Stimulated activated naive CD8-positive, alpha-beta T cell treated with anti-CD3 and anti-CD28 coated beads, Interleukin-15, Interleukin-2, amounts not matched to agents 100 U/mL and 50 U/mL, for 24 hours (primary cell): ENCODE measurements around the gene E2F1.

Source experiments
- ATAC-seq: fragments of 150-1000 bp; cut with Tn5 transposase; one replicate; pipeline ENCODE4 v1.10.0; 2021
- DNase-seq: peaks from one replicate; pipeline ENCODE4 v3.0.0; 2021

The E2F1 gene, protein sequence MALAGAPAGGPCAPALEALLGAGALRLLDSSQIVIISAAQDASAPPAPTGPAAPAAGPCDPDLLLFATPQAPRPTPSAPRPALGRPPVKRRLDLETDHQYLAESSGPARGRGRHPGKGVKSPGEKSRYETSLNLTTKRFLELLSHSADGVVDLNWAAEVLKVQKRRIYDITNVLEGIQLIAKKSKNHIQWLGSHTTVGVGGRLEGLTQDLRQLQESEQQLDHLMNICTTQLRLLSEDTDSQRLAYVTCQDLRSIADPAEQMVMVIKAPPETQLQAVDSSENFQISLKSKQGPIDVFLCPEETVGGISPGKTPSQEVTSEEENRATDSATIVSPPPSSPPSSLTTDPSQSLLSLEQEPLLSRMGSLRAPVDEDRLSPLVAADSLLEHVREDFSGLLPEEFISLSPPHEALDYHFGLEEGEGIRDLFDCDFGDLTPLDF

DNA sequence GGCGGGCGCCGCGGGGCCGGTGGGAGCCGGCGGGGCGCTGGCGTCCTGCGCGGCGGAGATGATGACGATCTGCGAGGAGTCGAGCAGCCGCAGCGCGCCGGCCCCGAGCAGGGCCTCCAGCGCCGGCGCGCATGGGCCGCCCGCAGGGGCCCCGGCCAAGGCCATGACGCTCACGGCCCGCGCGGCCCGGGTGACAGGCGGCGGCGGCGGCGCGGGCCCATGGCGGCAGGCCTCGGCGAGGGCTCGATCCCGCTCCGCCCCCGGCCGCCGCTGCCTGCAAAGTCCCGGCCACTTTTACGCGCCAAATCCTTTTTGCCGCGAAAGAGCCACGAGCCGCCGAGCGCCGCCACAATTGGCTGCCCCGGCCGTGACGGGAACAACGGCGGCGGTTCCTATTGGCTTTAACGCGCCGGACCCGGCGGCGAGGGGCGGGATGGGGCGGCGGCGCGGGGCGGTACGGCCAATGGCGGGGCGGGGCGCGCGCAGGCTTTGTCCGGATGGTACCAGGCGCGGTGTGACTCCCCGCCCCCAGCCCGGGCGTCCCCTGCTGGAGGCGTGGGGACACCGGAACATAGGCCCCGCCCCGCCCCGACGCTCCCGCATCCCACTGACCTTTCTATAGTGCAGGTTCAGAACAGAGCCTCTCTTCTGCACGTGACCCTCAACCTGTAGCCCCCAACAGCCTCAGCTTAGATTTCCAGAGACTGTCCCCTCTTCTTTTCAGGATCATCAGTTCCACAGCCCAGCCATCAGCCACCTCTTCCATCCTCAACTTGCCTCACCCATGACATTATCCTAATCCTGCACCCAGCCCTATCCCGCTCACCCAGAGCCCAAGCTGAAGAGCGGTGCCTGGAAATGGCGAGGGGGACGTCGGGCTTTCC lies at the start of gene E2F1:
Gene E2F1, minus strand, starts transcription at position 286 of the 884 bp plus-strand sequence. Its CDS starts 121 bp downstream, at position 165.
- peak; percentile 98 for DNase-seq
- ATAC-seq: peak; percentile 87

GRCh38 chr20:33733654-33734576 lies 47.7 kb upstream of the E2F1 start:
- ATAC-seq (no peak), DNase-seq (no peak)

GRCh38 chr20:33732166-33732970 lies 46.2 kb upstream of the E2F1 start:
- DNase-seq: peak; percentile 80
- peak; percentile 70 for ATAC-seq

GRCh38 chr20:33731693-33732165 lies 45.5 kb upstream of the E2F1 start, which contains the start of gene ZNF341:
ZNF341 (plus strand) TSS chr20:33731996; CDS start chr20:33732022, 26 bp downstream.
- DNase-seq: peak; percentile 91
- peak; percentile 74 for ATAC-seq

- no peak for ATAC-seq
- DNase-seq: no peak
Measured at GRCh38 chr20:33730946-33731692, 44.9 kb upstream of the E2F1 start.

- ATAC-seq: no peak
- DNase-seq: no peak
Measured at GRCh38 chr20:33729101-33729500, 42.9 kb upstream of the E2F1 start.

DNA sequence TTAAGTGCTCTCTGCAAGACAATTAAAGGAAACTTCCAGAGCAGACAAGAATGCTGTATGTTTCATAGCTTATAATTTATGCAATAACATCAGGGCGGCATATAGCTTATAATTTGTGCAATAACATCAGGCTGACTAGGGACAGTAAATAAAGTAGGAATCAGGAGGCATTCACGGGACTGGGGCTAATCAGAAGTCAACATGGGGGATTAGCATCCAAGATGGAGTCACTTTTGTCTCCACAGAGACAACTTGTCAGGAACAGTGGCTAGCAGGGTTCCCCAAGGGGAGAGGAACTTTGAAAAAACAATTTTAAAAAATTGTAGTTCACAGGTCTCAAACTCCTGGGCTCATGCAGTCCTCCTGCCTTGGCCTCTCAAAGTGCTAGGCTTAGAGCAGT lies 42.3 kb upstream of the E2F1 start:
- no peak for ATAC-seq

DNA sequence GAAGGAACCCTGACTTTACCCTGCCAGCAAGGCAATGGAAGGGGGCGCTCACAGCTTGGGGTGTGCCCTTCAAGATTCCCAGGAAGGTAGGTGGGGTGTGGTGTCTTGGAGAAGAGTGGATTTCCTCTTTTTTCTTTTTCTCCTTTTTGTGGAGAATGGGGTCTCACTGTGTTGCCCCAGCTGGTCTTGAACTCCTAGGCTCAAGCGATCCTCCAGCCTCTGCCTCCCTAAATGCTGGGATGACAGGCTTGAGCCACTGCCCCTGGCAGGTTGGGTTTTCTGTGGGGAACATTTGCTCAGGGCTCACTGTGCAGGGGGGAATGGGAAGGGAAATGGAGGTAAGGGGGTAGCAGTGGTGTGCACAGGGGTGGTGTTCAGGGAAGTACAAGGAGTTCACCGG lies 41.6 kb upstream of the E2F1 start:
- DNase-seq (no peak), ATAC-seq (no peak)

More for the DNA sequence above, 42.3 kb upstream of the E2F1 start:
- DNase-seq: no peak

- ATAC-seq: no peak
- no peak for DNase-seq
Measured at GRCh38 chr20:33727115-33727479, 40.9 kb upstream of the E2F1 start.

DNA sequence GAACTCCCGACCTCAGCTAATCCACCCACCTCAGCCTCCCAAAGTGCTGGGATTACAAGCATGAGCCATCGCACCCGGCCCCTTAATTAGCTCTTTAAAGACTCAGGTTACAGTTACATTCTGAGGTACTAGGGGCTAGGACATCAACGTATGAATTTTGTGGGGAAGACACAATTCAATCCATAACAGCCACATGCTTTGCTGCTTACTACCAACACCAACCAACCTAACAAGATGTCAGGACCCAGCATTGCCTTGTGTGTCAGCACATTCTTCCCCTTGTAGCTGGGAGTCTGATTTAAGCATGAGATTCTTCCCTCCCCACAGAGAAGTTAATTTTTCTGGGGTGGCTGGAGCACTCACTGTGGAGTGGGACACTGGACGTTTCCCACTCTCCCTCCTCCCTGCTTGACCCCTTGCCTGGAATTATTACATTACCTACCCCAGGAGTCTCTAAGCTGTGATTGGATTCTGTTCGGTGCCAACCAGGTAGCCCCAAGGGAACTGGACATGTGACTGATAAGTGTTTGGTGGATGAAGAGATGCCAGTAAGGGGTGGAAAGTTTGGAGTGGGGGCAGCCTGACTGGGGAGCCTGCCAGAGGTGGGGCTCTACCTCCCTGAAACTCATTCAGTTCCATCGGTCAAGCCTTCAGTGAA lies 39.6 kb upstream of the E2F1 start:
- ATAC-seq: no peak
- no peak for DNase-seq

DNA sequence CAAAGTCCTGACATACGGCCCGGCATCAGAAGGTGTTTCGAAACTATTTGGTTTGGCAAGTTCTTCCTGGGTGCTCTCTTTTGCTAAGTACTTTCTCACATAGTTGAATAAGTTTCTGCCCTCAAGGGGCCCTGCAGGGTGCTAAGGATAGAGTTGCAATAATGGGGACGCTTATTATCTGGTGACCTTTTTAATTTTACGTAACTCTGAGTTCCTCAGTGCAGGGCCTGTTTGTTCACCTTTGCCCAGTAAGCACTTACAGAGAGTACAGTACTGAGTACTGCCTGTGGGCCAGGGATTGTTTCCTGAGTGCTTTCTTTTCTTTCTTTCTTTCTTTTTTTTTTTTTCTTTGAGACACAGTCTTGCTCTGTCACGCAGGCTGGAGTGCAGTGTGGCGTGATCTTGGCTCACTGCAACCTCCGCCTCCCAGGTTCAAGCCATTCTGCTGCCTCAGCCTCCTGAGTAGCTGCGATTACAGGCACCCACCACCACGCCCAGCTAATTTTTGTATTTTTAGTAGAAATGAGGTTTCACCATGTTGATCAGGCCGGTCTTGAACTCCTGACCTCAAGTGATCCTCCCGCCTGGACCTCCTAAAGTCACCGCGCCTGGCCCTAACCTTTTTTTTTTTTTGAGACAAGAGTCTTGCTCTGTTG lies 38.4 kb upstream of the E2F1 start:
- DNase-seq (no peak), ATAC-seq (no peak)

- no peak for DNase-seq
- no peak for ATAC-seq
Measured at GRCh38 chr20:33721391-33722140, 35.4 kb upstream of the E2F1 start.

DNA sequence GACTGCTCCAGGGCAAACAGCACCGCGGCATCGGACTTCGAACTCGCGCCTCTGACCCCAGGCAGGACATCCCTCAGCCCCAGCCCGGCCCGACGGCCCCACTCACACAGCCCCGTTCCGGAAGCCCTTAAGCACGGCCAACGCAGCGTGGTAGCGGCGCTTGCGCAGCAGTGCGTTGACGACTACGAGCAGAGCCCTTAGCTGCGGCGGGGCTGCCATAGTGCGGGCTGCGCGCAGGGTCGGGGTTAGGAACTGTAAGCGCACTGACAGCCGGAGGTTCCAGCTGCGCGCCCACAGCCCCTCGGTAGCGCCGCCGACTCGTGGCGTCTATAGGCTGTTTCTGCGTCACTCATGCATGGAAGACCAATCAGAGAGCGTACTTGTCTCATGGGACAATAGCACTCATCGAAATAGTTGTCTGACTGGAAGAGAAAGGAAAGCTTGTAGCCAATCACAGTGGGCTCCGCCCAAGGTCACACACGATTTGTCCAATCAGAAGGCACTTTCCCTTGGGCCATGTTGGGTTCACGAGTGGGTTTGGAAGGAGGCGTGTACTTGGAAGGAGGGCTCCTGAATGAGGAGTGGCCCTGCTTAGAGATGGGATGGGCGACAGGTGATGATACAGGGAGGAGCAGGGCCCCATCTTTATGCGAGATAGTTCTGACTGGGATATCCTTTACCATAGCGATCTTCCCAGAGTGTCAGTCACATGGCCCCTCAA lies 34.0 kb upstream of the E2F1 start, which contains the start of gene PXMP4:
Gene PXMP4, minus strand, starts transcription at position 322 of the 721 bp plus-strand sequence. Its CDS starts 103 bp downstream, at position 219.
- peak; percentile 80 for DNase-seq
- peak; percentile 98 for ATAC-seq

GRCh38 chr20:33719277-33719988 lies 33.2 kb upstream of the E2F1 start:
- DNase-seq: peak; percentile 14
- peak; percentile 7 for ATAC-seq

DNA sequence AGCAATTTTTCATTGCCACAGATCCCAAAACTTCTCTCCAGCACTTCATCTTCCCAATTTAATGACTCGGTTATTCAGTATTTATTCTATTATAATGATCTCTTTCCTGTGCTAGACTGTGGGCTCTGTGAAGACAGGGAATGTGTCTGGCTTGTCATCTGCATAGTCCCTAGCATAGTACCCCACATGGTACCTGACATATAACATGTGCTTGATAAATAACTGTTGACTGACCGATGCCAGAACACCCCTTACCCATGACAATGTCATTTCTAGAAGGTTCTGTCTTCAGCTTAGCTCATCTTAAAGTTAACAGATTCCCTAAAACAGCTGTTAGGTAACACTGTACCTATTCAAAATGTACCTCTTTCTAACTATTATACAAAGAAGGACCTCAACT lies 30.3 kb upstream of the E2F1 start:
- no peak for ATAC-seq

DNA sequence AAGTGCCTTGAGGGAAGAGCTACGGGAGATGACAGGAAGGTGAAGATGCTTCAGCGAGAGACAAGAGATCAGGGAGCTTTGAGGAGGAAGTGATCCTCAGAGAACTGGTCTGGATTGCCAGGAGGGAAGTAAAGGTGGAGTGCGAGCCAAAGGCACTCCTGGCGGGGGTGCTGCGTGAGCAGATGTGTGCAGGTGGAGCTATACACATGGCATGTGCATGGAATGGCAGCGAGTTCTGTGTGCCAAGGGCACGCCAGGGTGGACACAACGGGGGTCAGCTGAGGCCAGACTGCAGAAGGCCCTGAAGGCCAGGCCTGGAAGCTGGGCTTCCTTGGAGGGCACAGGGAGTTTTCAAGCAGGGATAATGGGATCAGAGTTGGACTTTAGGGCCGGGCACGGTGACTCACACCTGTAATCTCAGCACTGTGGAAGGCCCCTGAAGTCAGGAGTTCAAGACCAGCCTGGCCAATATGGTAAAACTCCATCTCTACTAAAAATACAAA lies 27.7 kb upstream of the E2F1 start:
- DNase-seq (no peak), ATAC-seq (no peak)

More for the DNA sequence above, 30.3 kb upstream of the E2F1 start:
- no peak for DNase-seq

DNA sequence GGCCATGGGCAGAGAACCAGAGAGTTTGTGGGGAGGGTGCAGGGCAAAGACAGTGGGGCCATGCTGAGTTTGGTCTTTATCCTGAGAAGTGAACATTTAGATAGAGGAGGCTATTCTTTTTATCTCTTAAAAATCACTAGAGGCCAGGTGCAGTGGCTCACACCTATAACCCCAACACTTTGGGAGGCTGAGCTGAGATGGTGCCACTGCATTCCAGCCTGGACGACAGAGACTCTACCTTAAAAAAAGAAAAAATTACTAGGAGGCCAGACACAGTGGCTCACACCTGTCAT lies 25.2 kb upstream of the E2F1 start:
- ATAC-seq (no peak), DNase-seq (no peak)
